Karpas-422 (cell line): ENCODE measurements around the gene SMOC1. TPM values are rescaled to one million over a fixed set of nuclear protein-coding genes. Genes with fewer than 3 reads are reported as not detected.

Experiments used
- DNase-seq: peaks from one replicate; pipeline ENCODE4 v3.0.0-alpha.2; 2015
- H2AFZ ChIP-seq: fragments of 200-600 bp; sonication (generic); 2 replicates; pipeline ENCODE4 v1.6.1; 2014; ENCODE audit warnings: antibody characterized with exemption, low read length, mixed read lengths
- H3K27ac ChIP-seq: fragments of 200-600 bp; sonication (generic); 2 replicates; pipeline ENCODE4 v1.5.1; 2014; ENCODE audit warnings: mild to moderate bottlenecking, low read length, moderate library complexity
- H3K27me3 ChIP-seq: fragments of 200-600 bp; sonication (generic); 2 replicates; pipeline ENCODE4 v1.6.1; 2014; ENCODE audit warnings: low read length, mixed read lengths
- H3K36me3 ChIP-seq: fragments of 200-600 bp; sonication (generic); 2 replicates; pipeline ENCODE4 v1.6.1; 2014; ENCODE audit warnings: low read length, mixed read lengths; ENCODE audit not compliant: insufficient read depth
- H3K4me1 ChIP-seq: fragments of 200-600 bp; sonication (generic); 2 replicates; pipeline ENCODE4 v1.6.1; 2014; ENCODE audit warnings: mild to moderate bottlenecking, low read length, mixed read lengths
- H3K4me2 ChIP-seq: fragments of 200-600 bp; sonication (generic); 2 replicates; pipeline ENCODE4 v1.6.1; 2014; ENCODE audit warnings: low read length, low read depth, mild to moderate bottlenecking; ENCODE audit not compliant: poor library complexity, severe bottlenecking
- H3K4me3 ChIP-seq: fragments of 200-600 bp; sonication (generic); 2 replicates; pipeline ENCODE4 v1.5.1; 2014; ENCODE audit warnings: mild to moderate bottlenecking, antibody characterized with exemption, low read length, mixed read lengths
- H3K79me2 ChIP-seq: fragments of 200-600 bp; sonication (generic); 2 replicates; pipeline ENCODE4 v1.6.1; 2014; ENCODE audit warnings: mild to moderate bottlenecking, low read length, mixed read lengths
- H3K9ac ChIP-seq: fragments of 200-600 bp; sonication (generic); 2 replicates; pipeline ENCODE4 v1.6.0; 2014; ENCODE audit warnings: low read length
- H3K9me2 ChIP-seq: fragments of 200-600 bp; sonication (generic), shearing (Covaris generic); replicated peaks from 2 replicates; pipeline ENCODE4 v1.6.0; 2014; ENCODE audit warnings: mild to moderate bottlenecking, low read length, moderate library complexity; ENCODE audit not compliant: insufficient read depth
- H3K9me3 ChIP-seq: fragments of 300-700, 200-600 bp; sonication (generic); 2 replicates; pipeline ENCODE4 v1.6.1; 2014; ENCODE audit warnings: low read length, mixed read lengths
- H4K20me1 ChIP-seq: fragments of 200-600 bp; sonication (generic); 2 replicates; pipeline ENCODE4 v1.6.1; 2014; ENCODE audit warnings: mild to moderate bottlenecking, antibody characterized with exemption, low read length, low read depth; ENCODE audit not compliant: insufficient read depth
- total RNA-seq: library from RNA; depleted of rRNA; stranded (reverse); fragments of >200 nt; shearing (Covaris generic); gene quantifications from 2 replicates; pipeline ENCODE4 v1.2.3, GENCODE V29; 2014; ENCODE audit warnings: low replicate concordance

The SMOC1 gene
- total RNA-seq, 1 experiment from 2014 or later: not detected

GRCh38 chr14:69932391-69932790 is 53.2 kb downstream of the SMOC1 start:
- H3K36me3 ChIP-seq: no peaks in the 10 kb centered on the region
- no peak overlapping the region for H3K4me3 ChIP-seq
- H3K9ac ChIP-seq: no peak overlapping the region
- no peaks in the 10 kb centered on the region; the same call in 1 of the 2 replicates for H3K27me3 ChIP-seq
- H3K4me2 ChIP-seq: no peak overlapping the region
- H3K9me2 ChIP-seq: no peaks in the 10 kb centered on the region
- no peaks in the 10 kb centered on the region for H3K9me3 ChIP-seq
- DNase-seq: no peak
- H3K79me2 ChIP-seq: no peaks in the 10 kb centered on the region
- H4K20me1 ChIP-seq: no peaks in the 10 kb centered on the region
- no peaks in the 10 kb centered on the region for H3K4me1 ChIP-seq
- H3K27ac ChIP-seq: no peak overlapping the region
- H2AFZ ChIP-seq: no peak overlapping the region

- H2AFZ ChIP-seq: no peak overlapping the region
- no peak overlapping the region for H3K4me3 ChIP-seq
- H3K27me3 ChIP-seq: no peaks in the 10 kb centered on the region; the same call in 1 of the 2 replicates
- no peak for DNase-seq
- no peaks in the 10 kb centered on the region for H3K9me2 ChIP-seq
- H3K79me2 ChIP-seq: no peaks in the 10 kb centered on the region
- no peaks in the 10 kb centered on the region for H3K9me3 ChIP-seq
- H3K9ac ChIP-seq: no peak overlapping the region
- no peaks in the 10 kb centered on the region for H4K20me1 ChIP-seq
- no peaks in the 10 kb centered on the region for H3K4me1 ChIP-seq
- H3K4me2 ChIP-seq: no peak overlapping the region
- H3K27ac ChIP-seq: no peak overlapping the region
- no peaks in the 10 kb centered on the region for H3K36me3 ChIP-seq
These were observed 54.5 kb downstream of the SMOC1 start for GRCh38 chr14:69933623-69934275.

DNA sequence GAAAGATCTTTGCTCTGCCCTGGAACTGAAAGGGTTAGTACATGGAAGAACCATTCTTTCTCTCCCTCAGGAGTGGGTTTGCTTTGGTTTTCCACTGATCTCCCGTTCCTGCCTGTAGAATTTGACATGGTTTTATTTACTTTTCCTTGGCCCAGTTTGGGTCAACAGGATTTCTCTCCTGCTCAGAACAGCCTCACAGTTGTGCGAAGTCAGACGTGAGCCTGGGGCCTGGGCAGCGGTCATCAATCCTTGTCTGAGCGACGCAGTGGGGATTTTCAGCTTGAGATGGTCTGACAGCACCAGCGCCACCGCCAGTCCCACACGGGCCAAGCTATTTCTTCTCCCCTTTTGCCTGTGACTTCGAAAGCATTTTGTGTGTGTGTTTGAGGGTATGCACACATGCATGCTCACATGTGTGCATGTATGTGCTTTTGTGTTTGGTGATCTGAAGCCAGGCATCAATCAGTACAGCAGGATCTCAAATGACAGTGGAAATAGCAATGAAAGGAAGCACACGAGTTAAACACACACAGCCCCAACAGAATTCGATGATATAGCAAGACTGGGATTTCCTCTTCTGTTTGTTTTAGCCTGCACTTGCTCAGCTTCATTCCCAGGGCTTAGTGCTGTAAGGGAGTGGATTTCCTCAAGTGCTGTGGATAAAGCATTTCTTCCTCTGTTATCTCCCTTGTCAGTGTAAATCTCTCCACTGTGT is 58.3 kb downstream of the SMOC1 start:
- no peaks in the 10 kb centered on the region for H4K20me1 ChIP-seq
- no peaks in the 10 kb centered on the region for H3K4me1 ChIP-seq
- H2AFZ ChIP-seq: no peak overlapping the region
- H3K79me2 ChIP-seq: no peaks in the 10 kb centered on the region
- DNase-seq: no peak
- H3K27me3 ChIP-seq: no peaks in the 10 kb centered on the region; the same call in 1 of the 2 replicates
- no peak overlapping the region for H3K4me2 ChIP-seq
- H3K36me3 ChIP-seq: no peaks in the 10 kb centered on the region
- H3K27ac ChIP-seq: no peak overlapping the region
- no peak overlapping the region for H3K9ac ChIP-seq
- no peak overlapping the region for H3K4me3 ChIP-seq
- no peaks in the 10 kb centered on the region for H3K9me2 ChIP-seq
- no peaks in the 10 kb centered on the region for H3K9me3 ChIP-seq

GRCh38 chr14:69938751-69939150 is 59.5 kb downstream of the SMOC1 start:
- H3K4me3 ChIP-seq: no peak overlapping the region
- H2AFZ ChIP-seq: no peak overlapping the region
- no peak overlapping the region for H3K4me2 ChIP-seq
- no peaks in the 10 kb centered on the region for H3K79me2 ChIP-seq
- no peaks in the 10 kb centered on the region for H3K4me1 ChIP-seq
- no peaks in the 10 kb centered on the region for H3K9me2 ChIP-seq
- DNase-seq: no peak
- no peaks in the 10 kb centered on the region for H3K9me3 ChIP-seq
- H4K20me1 ChIP-seq: no peaks in the 10 kb centered on the region
- no peaks in the 10 kb centered on the region; the same call in 1 of the 2 replicates for H3K27me3 ChIP-seq
- no peak overlapping the region for H3K9ac ChIP-seq
- H3K27ac ChIP-seq: no peak overlapping the region
- no peaks in the 10 kb centered on the region for H3K36me3 ChIP-seq

DNA sequence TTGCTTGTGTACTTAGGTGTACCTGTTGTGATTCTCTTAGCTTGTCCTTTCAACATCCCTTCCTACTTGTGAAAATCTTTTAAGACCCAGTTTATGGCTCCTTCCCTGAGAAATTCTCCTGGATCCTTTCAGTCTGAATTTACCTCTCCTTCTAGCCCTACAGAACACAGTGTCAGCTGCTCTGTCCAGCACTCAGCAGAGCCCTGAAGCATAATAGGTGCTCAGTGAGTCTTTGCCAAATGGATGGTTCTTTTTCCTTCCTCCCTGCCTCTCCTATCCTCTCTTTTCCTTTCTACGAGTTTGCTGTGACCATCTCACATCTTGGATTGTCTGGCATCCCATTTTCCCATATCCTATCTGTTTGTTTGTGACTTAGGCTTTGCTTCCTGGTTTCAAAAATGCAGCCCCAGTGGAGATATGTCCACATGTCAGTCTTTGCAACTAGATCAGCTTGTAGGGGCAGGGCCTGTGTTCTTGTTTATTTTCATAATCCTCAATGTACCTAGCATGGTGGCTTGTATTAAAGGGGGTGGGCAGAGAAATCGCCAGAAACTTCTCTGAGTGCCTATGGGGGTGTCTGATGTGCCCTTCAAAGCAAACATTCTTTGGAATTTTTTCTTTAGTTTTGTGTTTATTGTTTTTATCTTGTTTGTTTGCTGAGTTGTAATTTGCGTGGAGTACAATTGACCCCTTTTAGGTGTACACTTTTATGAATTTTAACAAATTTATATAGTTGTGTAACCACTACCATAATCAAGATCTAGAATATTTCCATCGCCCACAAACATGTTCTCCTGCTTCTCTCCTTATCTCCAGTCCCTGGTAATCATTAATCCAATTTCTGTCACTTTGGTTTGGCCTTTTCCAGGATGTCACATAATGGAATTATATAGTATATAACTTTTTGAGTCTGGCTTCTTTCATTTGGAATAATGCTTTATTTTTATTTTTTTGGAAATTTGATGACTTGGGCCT is 62.8 kb downstream of the SMOC1 start:
- peaks cover 19% of the 10 kb centered on the region for H3K9me3 ChIP-seq
- no peaks in the 10 kb centered on the region for H3K36me3 ChIP-seq
- no peak for DNase-seq
- H3K9ac ChIP-seq: no peak overlapping the region
- no peaks in the 10 kb centered on the region for H4K20me1 ChIP-seq
- no peak overlapping the region for H3K27ac ChIP-seq
- H3K4me1 ChIP-seq: no peaks in the 10 kb centered on the region
- peaks cover 3% of the 10 kb centered on the region; the same call in 1 of the 2 replicates for H3K27me3 ChIP-seq
- H2AFZ ChIP-seq: no peak overlapping the region
- no peaks in the 10 kb centered on the region for H3K9me2 ChIP-seq
- H3K79me2 ChIP-seq: no peaks in the 10 kb centered on the region
- no peak overlapping the region for H3K4me2 ChIP-seq
- H3K4me3 ChIP-seq: no peak overlapping the region

- H3K79me2 ChIP-seq: no peaks in the 10 kb centered on the region
These were observed 64.0 kb downstream of the SMOC1 start for GRCh38 chr14:69943084-69943780.

GRCh38 chr14:69945347-69945746 is 66.1 kb downstream of the SMOC1 start:
- Histone ChIP-seq H3K27me3 (peaks cover 3% of the 10 kb centered on the region; the same call in 1 of the 2 replicates), H3K79me2 (no peaks in the 10 kb centered on the region)

More at GRCh38 chr14:69943084-69943780, 64.0 kb downstream of the SMOC1 start:
- no peak overlapping the region for H3K27ac ChIP-seq
- no peak overlapping the region for H2AFZ ChIP-seq
- H3K27me3 ChIP-seq: peaks cover 3% of the 10 kb centered on the region; the same call in 1 of the 2 replicates
- no peaks in the 10 kb centered on the region for H3K4me1 ChIP-seq
- H3K9ac ChIP-seq: no peak overlapping the region
- DNase-seq: no peak
- H3K36me3 ChIP-seq: no peaks in the 10 kb centered on the region
- no peaks in the 10 kb centered on the region for H4K20me1 ChIP-seq
- H3K4me2 ChIP-seq: no peak overlapping the region
- H3K9me3 ChIP-seq: peaks cover 19% of the 10 kb centered on the region
- no peaks in the 10 kb centered on the region for H3K9me2 ChIP-seq
- H3K4me3 ChIP-seq: no peak overlapping the region

More at GRCh38 chr14:69945347-69945746, 66.1 kb downstream of the SMOC1 start:
- Histone ChIP-seq H3K4me3 (no peak overlapping the region), H3K4me1 (no peaks in the 10 kb centered on the region), H3K9me2 (no peaks in the 10 kb centered on the region), H3K4me2 (no peak overlapping the region), H3K36me3 (no peaks in the 10 kb centered on the region), H4K20me1 (no peaks in the 10 kb centered on the region), H3K9ac (no peak overlapping the region), H3K9me3 (peaks cover 19% of the 10 kb centered on the region), H2AFZ (no peak overlapping the region), H3K27ac (no peak overlapping the region)
- DNase-seq: no peak
